ENCODE measurements around the gene PAK5. TPM values are rescaled to one million over a fixed set of nuclear protein-coding genes. Genes with fewer than 3 reads are reported as not detected.

The PAK5 gene
- total RNA-seq, 1 experiment from 2014 or later: not detected

- BruUV-seq (replicated peaks): no TSS peak
- TF ChIP-seq EZH2 (IDR thresholded peaks at IDR 0.05; ENCODE audit: low read depth) (no peak), CTCF (conservative IDR thresholded peaks at IDR 0.05) (no peak)
- Histone ChIP-seq H3K4me1 (replicated peaks; ENCODE audit: insufficient read depth) (no peaks in the 10 kb centered on the region), H3K9me3 (ENCODE audit: insufficient read depth, low read depth) (no peaks in the 10 kb centered on the region), H3K4me3 (no peak overlapping the region), H2AFZ (no peak overlapping the region), H3K27ac (no peak overlapping the region), H3K36me3 (ENCODE audit: low read depth) (no peaks in the 10 kb centered on the region), H3K79me2 (ENCODE audit: low read depth) (no peaks in the 10 kb centered on the region), H3K9me2 (ENCODE audit: insufficient read depth) (no peaks in the 10 kb centered on the region), H3K4me2 (no peak overlapping the region), H3K27me3 (ENCODE audit: insufficient read depth, low read depth) (peaks cover 79% of the 10 kb centered on the region), H3F3A (ENCODE audit: insufficient read depth, low read depth) (no peaks in the 10 kb centered on the region), H4K20me1 (ENCODE audit: insufficient read depth) (no peaks in the 10 kb centered on the region)
- ChIA-PET POLR2A (ENCODE audit: unreplicated experiment) (no interaction called here), CTCF (no interaction called here)
- intact Hi-C loops (cut with micrococcal nuclease; ENCODE audit: unreplicated experiment): no loop called here
- DNase-seq: no peak
Observed at GRCh38 chr20:9516234-9516871, 322.5 kb downstream of the PAK5 start.

- intact Hi-C loops (cut with micrococcal nuclease; ENCODE audit: unreplicated experiment): no loop called here
- Histone ChIP-seq H3K9me2 (ENCODE audit: insufficient read depth) (no peaks in the 10 kb centered on the region), H3K4me3 (no peak overlapping the region), H3K27ac (no peak overlapping the region), H3K79me2 (ENCODE audit: low read depth) (no peaks in the 10 kb centered on the region), H2AFZ (no peak overlapping the region), H3K36me3 (ENCODE audit: low read depth) (no peaks in the 10 kb centered on the region), H3K4me2 (no peak overlapping the region), H3F3A (ENCODE audit: insufficient read depth, low read depth) (no peaks in the 10 kb centered on the region), H3K9me3 (ENCODE audit: insufficient read depth, low read depth) (no peaks in the 10 kb centered on the region), H4K20me1 (ENCODE audit: insufficient read depth) (no peaks in the 10 kb centered on the region), H3K4me1 (replicated peaks; ENCODE audit: insufficient read depth) (no peaks in the 10 kb centered on the region), H3K27me3 (ENCODE audit: insufficient read depth, low read depth) (peaks cover 82% of the 10 kb centered on the region)
- POLR2A ChIA-PET (ENCODE audit: unreplicated experiment): no interaction called here
- no TSS peak for BruUV-seq (replicated peaks)
- DNase-seq: no peak
- CTCF ChIA-PET: no interaction called here
- TF ChIP-seq EZH2 (IDR thresholded peaks at IDR 0.05; ENCODE audit: low read depth) (no peak), CTCF (conservative IDR thresholded peaks at IDR 0.05) (no peak)
Observed at GRCh38 chr20:9515741-9516233, 323.1 kb downstream of the PAK5 start.

- Histone ChIP-seq H4K20me1 (ENCODE audit: insufficient read depth) (no peaks in the 10 kb centered on the region), H3K27me3 (ENCODE audit: insufficient read depth, low read depth) (peaks cover 82% of the 10 kb centered on the region), H3K4me1 (replicated peaks; ENCODE audit: insufficient read depth) (no peaks in the 10 kb centered on the region), H3K9me3 (ENCODE audit: insufficient read depth, low read depth) (no peaks in the 10 kb centered on the region), H3K9me2 (ENCODE audit: insufficient read depth) (no peaks in the 10 kb centered on the region), H3K36me3 (ENCODE audit: low read depth) (no peaks in the 10 kb centered on the region), H3K79me2 (ENCODE audit: low read depth) (no peaks in the 10 kb centered on the region), H3F3A (ENCODE audit: insufficient read depth, low read depth) (no peaks in the 10 kb centered on the region), H3K4me3 (no peak overlapping the region), H3K4me2 (no peak overlapping the region), H2AFZ (no peak overlapping the region), H3K27ac (no peak overlapping the region)
- no peak for TF ChIP-seq CTCF (conservative IDR thresholded peaks at IDR 0.05)
- TF ChIP-seq EZH2 (IDR thresholded peaks at IDR 0.05; ENCODE audit: low read depth): no peak
- POLR2A ChIA-PET (ENCODE audit: unreplicated experiment): no interaction called here
- DNase-seq: no peak
- no TSS peak for BruUV-seq (replicated peaks)
- intact Hi-C loops (cut with micrococcal nuclease; ENCODE audit: unreplicated experiment): no loop called here
- CTCF ChIA-PET: no interaction called here
Observed at GRCh38 chr20:9515214-9515585, 323.7 kb downstream of the PAK5 start.

All from PC-9 (cell line).